ENCODE measurements around the gene PLTP. TPM values are rescaled to one million over a fixed set of nuclear protein-coding genes. Genes with fewer than 3 reads are reported as not detected.

Gene PLTP
- total RNA-seq, 4 donors from 2014 or later, result 74.7 to 713 (median 134) TPM

GRCh38 chr20:45867136-45867818, 44.7 kb downstream of the PLTP start:
- Histone ChIP-seq H3K4me1 (no peaks in the 10 kb centered on the region), H3K9me3 (no peaks in the 10 kb centered on the region), H3K36me3 (peaks cover 0 to 4% (median 0%) of the 10 kb centered on the region in 3 donors), H3K4me3 (no peak overlapping the region), H3K27me3 (no peaks in the 10 kb centered on the region), H3K27ac (no peak overlapping the region)
- WGBS, 2 donors, result 83 to 91% methylated on average over 6 of the region's 6 CpGs
- no peak for DNase-seq (ENCODE audit: low spot score in 2 of 2)
- TF ChIP-seq POLR2A (IDR thresholded peaks at IDR 0.05), result no peak
- TF ChIP-seq CTCF (IDR thresholded peaks at IDR 0.05), result no peak
- TF ChIP-seq EP300 (IDR thresholded peaks at IDR 0.05), result no peak

- TF ChIP-seq EP300 (IDR thresholded peaks at IDR 0.05) (no peak), POLR2A (IDR thresholded peaks at IDR 0.05) (no peak), CTCF (IDR thresholded peaks at IDR 0.05) (no peak)
- no peak for DNase-seq (ENCODE audit: low spot score in 2 of 2)
- WGBS, 2 donors, result 94 to 95% methylated on average over 5 of the region's 5 CpGs
- Histone ChIP-seq H3K36me3 (peaks cover 0 to 4% (median 0%) of the 10 kb centered on the region in 3 donors), H3K4me1 (no peaks in the 10 kb centered on the region), H3K27ac (no peak overlapping the region), H3K9me3 (no peaks in the 10 kb centered on the region), H3K4me3 (no peak overlapping the region), H3K27me3 (no peaks in the 10 kb centered on the region)
Observed at GRCh38 chr20:45866454-45866853, 45.5 kb downstream of the PLTP start.

- WGBS, 2 donors, result 80 to 85% methylated on average over 7 of the region's 7 CpGs
- no peak for DNase-seq (ENCODE audit: low spot score in 2 of 2)
- peaks cover 0 to 6% (median 0%) of the 10 kb centered on the region in 4 donors for H3K4me1 ChIP-seq
- no peak overlapping the region for H3K4me3 ChIP-seq
- no peak for TF ChIP-seq EP300 (IDR thresholded peaks at IDR 0.05)
- no peak for TF ChIP-seq POLR2A (IDR thresholded peaks at IDR 0.05)
- TF ChIP-seq CTCF (IDR thresholded peaks at IDR 0.05), result no peak
- H3K27me3 ChIP-seq, result no peaks in the 10 kb centered on the region
- no peaks in the 10 kb centered on the region for H3K9me3 ChIP-seq
- peaks cover 0 to 4% (median 0%) of the 10 kb centered on the region in 3 donors for H3K36me3 ChIP-seq
- no peak overlapping the region for H3K27ac ChIP-seq
Observed at GRCh38 chr20:45863543-45864470, 48.1 kb downstream of the PLTP start.

- H3K4me1 ChIP-seq, result peaks cover 0 to 20% (median 8%) of the 10 kb centered on the region in 4 donors
- H3K9me3 ChIP-seq, result no peaks in the 10 kb centered on the region
- DNase-seq (ENCODE audit: low spot score in 2 of 2), result no peak
- H3K36me3 ChIP-seq, result peaks cover 0 to 4% (median 0%) of the 10 kb centered on the region in 3 donors
- TF ChIP-seq CTCF (IDR thresholded peaks at IDR 0.05) (no peak), EP300 (IDR thresholded peaks at IDR 0.05) (no peak), POLR2A (IDR thresholded peaks at IDR 0.05) (no peak)
- H3K27ac ChIP-seq, result no peak overlapping the region
- H3K4me3 ChIP-seq, result no peak overlapping the region
- no peaks in the 10 kb centered on the region for H3K27me3 ChIP-seq
- WGBS, 2 donors, result 81 to 84% methylated on average over 7 of the region's 7 CpGs
Observed at GRCh38 chr20:45861221-45862075, 50.5 kb downstream of the PLTP start.
